OCI-LY3 (cell line): Measurements from ENCODE around the gene TMEM72.

Source experiments
- EZH2phosphoT487 ChIP-seq: fragments of 200-600 bp; shearing (Covaris generic); IDR thresholded peaks from 2 replicates; pipeline ENCODE4 v1.6.1; 2018; ENCODE audit warnings: antibody characterized with exemption, mixed run types, low read depth
- TF ChIP-seq, protein P1 (sequence below): fragments of 200-600, 300-600 bp; sonication (generic); IDR thresholded peaks from 2 replicates; pipeline ENCODE4 v1.5.1; 2014; ENCODE audit warnings: antibody characterized with exemption, low read length, low read depth

DNA sequence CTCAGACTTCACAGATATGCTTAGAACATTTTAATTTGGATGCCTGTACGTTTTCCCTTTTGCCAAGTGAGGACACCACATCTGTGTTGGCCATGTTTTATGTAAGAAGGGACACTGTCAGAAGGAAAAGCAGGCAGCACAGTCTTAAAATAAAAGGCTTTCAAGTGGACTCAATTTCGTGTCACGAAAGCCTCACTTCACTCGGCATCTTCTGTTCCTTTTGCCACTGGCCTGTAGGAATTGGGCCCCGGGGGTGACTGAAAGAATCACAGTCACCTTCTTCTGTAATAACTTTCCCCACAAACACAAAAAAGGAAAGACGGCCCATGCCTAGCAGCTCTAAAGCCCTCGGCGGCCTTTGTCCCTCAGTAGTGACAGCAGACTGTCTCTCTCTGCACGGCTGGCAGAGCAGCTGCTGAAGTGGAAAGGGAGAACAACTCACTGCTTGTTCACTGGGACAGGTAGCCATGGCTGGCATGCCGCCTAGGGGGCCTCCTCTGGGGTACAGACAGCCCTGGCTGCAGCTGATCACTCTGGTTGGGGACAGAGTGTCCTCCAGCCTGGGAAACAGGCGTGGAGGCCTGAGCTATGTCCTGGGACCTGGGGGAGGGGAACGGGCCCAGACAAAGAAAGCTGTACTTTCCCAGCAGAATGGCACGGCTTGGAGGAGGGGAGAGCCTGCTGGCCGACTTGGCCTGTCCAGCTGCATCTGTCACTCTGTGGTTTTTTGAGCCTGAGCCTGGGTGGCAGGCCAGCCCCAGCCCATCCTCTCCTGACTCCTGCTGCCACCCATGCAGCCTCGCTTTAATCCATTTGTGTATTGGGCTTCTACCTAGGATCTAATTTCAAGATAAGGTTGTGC is 52.9 kb downstream of the TMEM72 start:
- TF ChIP-seq, protein P1, sequence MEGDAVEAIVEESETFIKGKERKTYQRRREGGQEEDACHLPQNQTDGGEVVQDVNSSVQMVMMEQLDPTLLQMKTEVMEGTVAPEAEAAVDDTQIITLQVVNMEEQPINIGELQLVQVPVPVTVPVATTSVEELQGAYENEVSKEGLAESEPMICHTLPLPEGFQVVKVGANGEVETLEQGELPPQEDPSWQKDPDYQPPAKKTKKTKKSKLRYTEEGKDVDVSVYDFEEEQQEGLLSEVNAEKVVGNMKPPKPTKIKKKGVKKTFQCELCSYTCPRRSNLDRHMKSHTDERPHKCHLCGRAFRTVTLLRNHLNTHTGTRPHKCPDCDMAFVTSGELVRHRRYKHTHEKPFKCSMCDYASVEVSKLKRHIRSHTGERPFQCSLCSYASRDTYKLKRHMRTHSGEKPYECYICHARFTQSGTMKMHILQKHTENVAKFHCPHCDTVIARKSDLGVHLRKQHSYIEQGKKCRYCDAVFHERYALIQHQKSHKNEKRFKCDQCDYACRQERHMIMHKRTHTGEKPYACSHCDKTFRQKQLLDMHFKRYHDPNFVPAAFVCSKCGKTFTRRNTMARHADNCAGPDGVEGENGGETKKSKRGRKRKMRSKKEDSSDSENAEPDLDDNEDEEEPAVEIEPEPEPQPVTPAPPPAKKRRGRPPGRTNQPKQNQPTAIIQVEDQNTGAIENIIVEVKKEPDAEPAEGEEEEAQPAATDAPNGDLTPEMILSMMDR = no peak
- no peak for TF ChIP-seq EZH2phosphoT487
